ENCODE results near the gene SGMS1.

DNA sequence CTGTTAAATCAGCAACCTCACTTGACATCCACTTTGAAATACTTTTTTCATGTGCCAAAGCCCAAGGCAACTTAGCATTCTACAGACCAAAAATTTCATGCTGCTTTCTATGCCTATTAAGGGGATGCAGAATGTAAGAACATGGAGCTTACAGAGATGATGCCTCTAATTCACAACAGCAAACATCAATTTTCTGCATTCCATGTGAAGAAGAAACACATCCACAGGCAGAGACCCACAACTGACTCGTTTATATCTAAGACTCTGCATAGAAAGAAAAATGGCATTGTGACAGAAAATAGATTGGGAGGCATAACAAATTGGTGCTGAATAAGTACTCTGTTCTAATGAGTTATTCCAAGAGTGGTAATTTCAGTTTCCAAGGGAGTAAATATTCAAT lies 107.6 kb downstream of the SGMS1 start:
- TF ChIP-seq CTCF (IDR thresholded peaks at IDR 0.05) (no peak), POLR2A (IDR thresholded peaks at IDR 0.05) (no peak)

Data from vagina (tissue), 2 donors.